ENCODE measurements around the gene SMIM1. TPM values are rescaled to one million over a fixed set of nuclear protein-coding genes. Genes with fewer than 3 reads are reported as not detected.
"Not testable (repeated sequence)": the region's sequence is repeated elsewhere in the genome, so short reads cannot be mapped to it uniquely, and the experiment has no call there.

The SMIM1 gene
- total RNA-seq, 4 donors from 2014 or later: 2.6 to 8.4 (median 4.7) TPM; not detected in 1

- ATAC-seq: no peak
- Histone ChIP-seq H3K4me1 (peaks cover 0 to 42% (median 10%) of the 10 kb centered on the region in 3 donors), H3K27ac (peak overlapping the region in 3 of 4 donors; percentile 85 to 90 (median 88)), H3K36me3 (peaks cover 0 to 50% of the 10 kb centered on the region in 2 donors), H3K4me3 (peak overlapping the region in 1 of 2 donors; percentile 88), H3K9me3 (no peaks in the 10 kb centered on the region), H3K27me3 (no peaks in the 10 kb centered on the region)
- no peak for TF ChIP-seq POLR2AphosphoS5 (IDR thresholded peaks at IDR 0.05)
- no peak for TF ChIP-seq CTCF (IDR thresholded peaks at IDR 0.05)
- no peak for TF ChIP-seq EP300 (IDR thresholded peaks at IDR 0.05)
- TF ChIP-seq POLR2A (IDR thresholded peaks at IDR 0.05): no peak
- WGBS, 2 donors (ENCODE audit: low coverage in 1 of 2): 53 to 78% methylated on average over 3 to 11 of the region's 25 CpGs
Observed at GRCh38 chr1:3745590-3746381, 26.8 kb upstream of the SMIM1 start.

- H3K36me3 ChIP-seq: peaks cover 0 to 43% of the 10 kb centered on the region in 2 donors
- no peak for TF ChIP-seq POLR2A (IDR thresholded peaks at IDR 0.05)
- H3K9me3 ChIP-seq: no peaks in the 10 kb centered on the region
- H3K4me3 ChIP-seq: peak overlapping the region; percentile 53 to 88
- ATAC-seq: no peak
- 20 to 45% methylated on average over 2 to 7 of the region's 35 CpGs for WGBS, 2 donors (ENCODE audit: low coverage in 1 of 2)
- peaks cover 0 to 42% (median 10%) of the 10 kb centered on the region in 3 donors for H3K4me1 ChIP-seq
- H3K27me3 ChIP-seq: no peaks in the 10 kb centered on the region
- peak overlapping the region; percentile 10 to 90 (median 86) for H3K27ac ChIP-seq
Observed at GRCh38 chr1:3746389-3746829, 26.1 kb upstream of the SMIM1 start.

- peak overlapping the region; percentile 10 to 90 (median 86) for H3K27ac ChIP-seq
- 0% methylated on average over 5 of the region's 73 CpGs; no CpG with 5 or more reads in 1 of the 2 donors for WGBS, 2 donors (ENCODE audit: low coverage in 1 of 2)
- ATAC-seq: peak; percentile 96
- peak overlapping the region; percentile 53 to 88 for H3K4me3 ChIP-seq
- peaks cover 1% of the 10 kb centered on the region for H3K27me3 ChIP-seq
- peaks cover 0 to 42% (median 10%) of the 10 kb centered on the region in 3 donors for H3K4me1 ChIP-seq
- TF ChIP-seq POLR2AphosphoS5 (IDR thresholded peaks at IDR 0.05): peak; percentile 49
- peak in 1 of 4 experiments; percentile 13 for TF ChIP-seq CTCF (IDR thresholded peaks at IDR 0.05)
- TF ChIP-seq POLR2A (IDR thresholded peaks at IDR 0.05): peak; percentile 49 to 62
- TF ChIP-seq EP300 (IDR thresholded peaks at IDR 0.05): no peak
- peaks cover 0 to 38% of the 10 kb centered on the region in 2 donors for H3K36me3 ChIP-seq
- no peaks in the 10 kb centered on the region for H3K9me3 ChIP-seq
Observed at GRCh38 chr1:3746830-3747521, 25.6 kb upstream of the SMIM1 start.

GRCh38 chr1:3747522-3747848 lies 25.1 kb upstream of the SMIM1 start:
- ATAC-seq: no peak
- Histone ChIP-seq H3K4me3 (peak overlapping the region; percentile 53 to 88), H3K9me3 (no peaks in the 10 kb centered on the region), H3K27me3 (peaks cover 6% of the 10 kb centered on the region), H3K36me3 (peaks cover 0 to 33% of the 10 kb centered on the region in 2 donors), H3K4me1 (peaks cover 0 to 42% (median 10%) of the 10 kb centered on the region in 3 donors), H3K27ac (peak overlapping the region; percentile 10 to 90 (median 86))
- 29 to 30% methylated on average over 5 of the region's 6 CpGs for WGBS, 2 donors (ENCODE audit: low coverage in 1 of 2)
- TF ChIP-seq EP300 (IDR thresholded peaks at IDR 0.05) (no peak), POLR2AphosphoS5 (IDR thresholded peaks at IDR 0.05) (no peak), CTCF (IDR thresholded peaks at IDR 0.05) (no peak), POLR2A (IDR thresholded peaks at IDR 0.05) (no peak)

GRCh38 chr1:3747903-3748302 lies 24.6 kb upstream of the SMIM1 start:
- Histone ChIP-seq H3K4me1 (peaks cover 0 to 42% (median 10%) of the 10 kb centered on the region in 3 donors), H3K9me3 (no peaks in the 10 kb centered on the region), H3K27me3 (peaks cover 11% of the 10 kb centered on the region), H3K4me3 (peak overlapping the region in 1 of 2 donors; percentile 88), H3K36me3 (peaks cover 0 to 28% of the 10 kb centered on the region in 2 donors), H3K27ac (peak overlapping the region in 3 of 4 donors; percentile 85 to 90 (median 88))
- 93% methylated on average over 3 of the region's 13 CpGs; no CpG with 5 or more reads in 1 of the 2 donors for WGBS, 2 donors (ENCODE audit: low coverage in 1 of 2)
- TF ChIP-seq CTCF (IDR thresholded peaks at IDR 0.05): no peak
- no peak for TF ChIP-seq POLR2AphosphoS5 (IDR thresholded peaks at IDR 0.05)
- no peak for TF ChIP-seq EP300 (IDR thresholded peaks at IDR 0.05)
- TF ChIP-seq POLR2A (IDR thresholded peaks at IDR 0.05): no peak
- no peak for ATAC-seq

- H3K4me3 ChIP-seq, H3K9me3 ChIP-seq, H3K27ac ChIP-seq, ATAC-seq: not testable (repeated sequence)
- Histone ChIP-seq H3K27me3 (peaks cover 16% of the 10 kb centered on the region), H3K36me3 (peaks cover 0 to 23% of the 10 kb centered on the region in 2 donors), H3K4me1 (peaks cover 0 to 42% (median 10%) of the 10 kb centered on the region in 3 donors)
- WGBS, 2 donors (ENCODE audit: low coverage in 1 of 2): 64 to 81% methylated on average over 10 to 13 of the region's 15 CpGs
Observed at GRCh38 chr1:3748316-3748900, 24.1 kb upstream of the SMIM1 start.

Measured in gastroesophageal sphincter (tissue), 4 donors.